ENCODE measurements around the gene CYP1A2.

GRCh38 chr15:74800559-74801094, 52.0 kb downstream of the CYP1A2 start:
- TF ChIP-seq, protein P1, sequence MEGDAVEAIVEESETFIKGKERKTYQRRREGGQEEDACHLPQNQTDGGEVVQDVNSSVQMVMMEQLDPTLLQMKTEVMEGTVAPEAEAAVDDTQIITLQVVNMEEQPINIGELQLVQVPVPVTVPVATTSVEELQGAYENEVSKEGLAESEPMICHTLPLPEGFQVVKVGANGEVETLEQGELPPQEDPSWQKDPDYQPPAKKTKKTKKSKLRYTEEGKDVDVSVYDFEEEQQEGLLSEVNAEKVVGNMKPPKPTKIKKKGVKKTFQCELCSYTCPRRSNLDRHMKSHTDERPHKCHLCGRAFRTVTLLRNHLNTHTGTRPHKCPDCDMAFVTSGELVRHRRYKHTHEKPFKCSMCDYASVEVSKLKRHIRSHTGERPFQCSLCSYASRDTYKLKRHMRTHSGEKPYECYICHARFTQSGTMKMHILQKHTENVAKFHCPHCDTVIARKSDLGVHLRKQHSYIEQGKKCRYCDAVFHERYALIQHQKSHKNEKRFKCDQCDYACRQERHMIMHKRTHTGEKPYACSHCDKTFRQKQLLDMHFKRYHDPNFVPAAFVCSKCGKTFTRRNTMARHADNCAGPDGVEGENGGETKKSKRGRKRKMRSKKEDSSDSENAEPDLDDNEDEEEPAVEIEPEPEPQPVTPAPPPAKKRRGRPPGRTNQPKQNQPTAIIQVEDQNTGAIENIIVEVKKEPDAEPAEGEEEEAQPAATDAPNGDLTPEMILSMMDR (IDR thresholded peaks at IDR 0.05): no peak
- no peak for TF ChIP-seq POLR2A (IDR thresholded peaks at IDR 0.05)
